Measurements from ENCODE around the gene CENPW.

GRCh38 chr6:126293891-126294524 is 45.9 kb upstream of the CENPW start:
- TF ChIP-seq, protein P1, sequence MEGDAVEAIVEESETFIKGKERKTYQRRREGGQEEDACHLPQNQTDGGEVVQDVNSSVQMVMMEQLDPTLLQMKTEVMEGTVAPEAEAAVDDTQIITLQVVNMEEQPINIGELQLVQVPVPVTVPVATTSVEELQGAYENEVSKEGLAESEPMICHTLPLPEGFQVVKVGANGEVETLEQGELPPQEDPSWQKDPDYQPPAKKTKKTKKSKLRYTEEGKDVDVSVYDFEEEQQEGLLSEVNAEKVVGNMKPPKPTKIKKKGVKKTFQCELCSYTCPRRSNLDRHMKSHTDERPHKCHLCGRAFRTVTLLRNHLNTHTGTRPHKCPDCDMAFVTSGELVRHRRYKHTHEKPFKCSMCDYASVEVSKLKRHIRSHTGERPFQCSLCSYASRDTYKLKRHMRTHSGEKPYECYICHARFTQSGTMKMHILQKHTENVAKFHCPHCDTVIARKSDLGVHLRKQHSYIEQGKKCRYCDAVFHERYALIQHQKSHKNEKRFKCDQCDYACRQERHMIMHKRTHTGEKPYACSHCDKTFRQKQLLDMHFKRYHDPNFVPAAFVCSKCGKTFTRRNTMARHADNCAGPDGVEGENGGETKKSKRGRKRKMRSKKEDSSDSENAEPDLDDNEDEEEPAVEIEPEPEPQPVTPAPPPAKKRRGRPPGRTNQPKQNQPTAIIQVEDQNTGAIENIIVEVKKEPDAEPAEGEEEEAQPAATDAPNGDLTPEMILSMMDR (IDR thresholded peaks at IDR 0.05; ENCODE audit: poor library complexity), result no peak
- TF ChIP-seq EZH2phosphoT487 (IDR thresholded peaks at IDR 0.05; ENCODE audit: low read depth, severe bottlenecking, unreplicated experiment), result no peak

Data from hepatocyte (in vitro differentiated cells).